GM18520 (cell line): ENCODE data around the gene OLFML2A.
"Not testable (repeated sequence)": the region's sequence is repeated elsewhere in the genome, so short reads cannot be mapped to it uniquely, and the experiment has no call there.

Source experiments
- ATAC-seq: cut with Tn5 transposase; IDR thresholded peaks from one replicate; pipeline ENCODE4 v1.9.1; 2021; ENCODE audit not compliant: unreplicated experiment

OLFML2A gene

DNA sequence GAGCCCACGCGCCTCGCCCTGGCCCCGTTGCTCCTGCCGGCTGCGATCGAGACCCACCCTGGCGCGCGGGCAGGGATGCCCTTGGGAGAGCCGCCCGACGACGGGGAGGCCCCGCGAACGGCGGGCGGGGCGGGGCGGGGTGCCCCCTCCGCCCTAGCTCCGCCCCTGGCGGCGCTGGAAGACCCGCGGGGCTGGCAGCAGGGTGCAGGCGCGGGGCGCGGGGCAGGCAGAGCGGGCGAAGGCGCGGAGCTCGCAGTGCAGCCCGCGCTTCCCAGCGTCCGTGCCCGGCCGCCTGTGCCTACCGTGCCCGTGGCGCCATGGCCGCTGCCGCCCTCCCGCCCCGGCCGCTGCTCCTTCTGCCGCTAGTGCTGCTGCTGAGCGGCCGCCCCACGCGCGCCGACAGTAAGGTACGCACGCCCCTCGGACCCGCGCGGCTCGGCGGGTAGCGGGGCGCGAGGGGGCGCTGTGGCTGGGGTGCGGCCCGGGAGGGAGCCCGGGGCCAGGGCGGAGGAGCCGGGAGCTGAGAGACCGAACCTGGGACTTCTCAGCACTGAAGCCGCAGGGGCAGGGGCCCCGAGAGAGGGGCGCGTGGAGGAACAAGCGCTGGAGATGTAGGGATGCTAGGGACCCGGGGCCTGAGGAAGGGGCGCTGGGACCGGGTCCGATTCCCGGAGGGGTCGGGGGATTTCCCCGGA is at the start of gene OLFML2A:
Gene OLFML2A (plus strand): TSS at position 180 of the 695 bp plus-strand sequence. CDS start 138 bp downstream, at position 318.
- no peak for ATAC-seq

GRCh38 chr9:124730772-124731171 is 46.2 kb upstream of the OLFML2A start:
- no peak for ATAC-seq

DNA sequence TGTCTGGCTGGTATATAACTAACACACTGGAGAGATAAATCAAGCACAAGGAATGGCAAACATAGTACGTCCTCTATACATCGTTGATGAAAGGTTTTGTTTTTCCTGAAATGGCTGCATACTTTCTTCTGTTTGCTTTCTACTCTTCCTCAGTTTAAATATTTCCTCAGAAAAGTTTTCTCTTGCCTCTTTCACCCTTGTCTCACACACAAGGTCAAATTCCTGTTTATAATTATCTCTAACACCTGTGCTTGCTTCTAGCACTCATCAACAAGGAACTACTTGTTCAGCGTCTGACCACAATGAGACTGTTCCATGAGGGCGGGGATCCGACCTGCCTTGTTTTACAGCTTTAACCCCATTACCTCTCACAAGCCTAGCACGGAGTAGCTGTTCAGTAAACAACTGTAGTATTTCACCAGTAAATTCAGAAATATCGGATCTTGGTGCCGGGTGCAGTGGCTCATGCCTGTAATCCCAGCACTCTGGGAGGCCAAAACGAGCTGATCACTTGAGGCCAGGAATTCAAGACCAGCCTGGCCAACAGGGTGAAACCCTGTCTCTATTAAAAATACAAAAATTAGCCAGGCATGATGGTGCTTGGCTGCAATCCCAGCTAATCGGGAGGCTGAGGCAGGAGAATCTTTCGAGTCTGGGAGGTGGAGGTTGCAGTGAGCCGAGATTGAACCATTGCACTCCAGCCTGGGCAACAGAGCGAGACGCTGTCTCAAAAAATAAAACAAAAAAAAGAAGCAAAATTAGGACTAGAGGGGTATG is 42.8 kb upstream of the OLFML2A start:
- no peak for ATAC-seq

- not testable (repeated sequence) for ATAC-seq
These were observed 42.2 kb upstream of the OLFML2A start for GRCh38 chr9:124734741-124735083.

DNA sequence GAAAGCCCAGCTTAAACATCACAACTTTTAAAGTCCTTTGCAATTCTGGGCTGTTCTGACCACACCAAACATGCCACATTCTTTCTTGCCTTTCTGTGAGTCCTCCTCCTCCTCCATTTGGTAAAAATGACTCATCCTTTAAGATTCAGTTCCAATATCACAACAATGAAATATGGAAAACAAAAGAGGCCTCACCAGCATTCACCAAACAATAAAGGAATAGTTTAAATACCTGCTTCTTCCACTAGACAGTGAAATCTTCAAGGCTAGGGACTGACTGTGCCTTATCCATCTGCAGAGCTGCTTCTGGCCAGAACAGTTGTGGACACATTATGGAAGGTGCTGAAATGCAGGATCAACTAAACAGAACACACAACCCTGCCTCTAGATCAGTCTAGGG is 41.8 kb upstream of the OLFML2A start:
- ATAC-seq: no peak

DNA sequence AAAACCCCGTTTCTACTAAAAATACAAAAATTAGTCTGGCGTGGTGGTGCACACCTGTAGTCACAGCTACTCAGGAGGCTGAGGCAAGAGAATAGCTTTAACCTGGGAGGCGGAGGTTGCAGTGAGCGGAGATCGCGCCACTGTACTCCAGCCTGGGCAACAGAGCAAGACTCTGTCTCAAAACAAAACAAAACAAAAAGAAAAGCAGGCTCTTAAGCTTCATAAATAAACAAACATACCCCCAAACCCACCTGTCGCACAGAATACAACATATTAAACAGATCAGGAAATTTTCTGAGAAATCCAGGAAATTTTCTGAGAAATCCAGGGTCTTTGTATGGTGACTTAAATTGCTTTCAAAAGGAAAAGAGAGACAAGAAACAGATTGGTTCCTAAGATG is 38.9 kb upstream of the OLFML2A start:
- not testable (repeated sequence) for ATAC-seq

GRCh38 chr9:124739360-124739759 is 37.6 kb upstream of the OLFML2A start:
- ATAC-seq: no peak

DNA sequence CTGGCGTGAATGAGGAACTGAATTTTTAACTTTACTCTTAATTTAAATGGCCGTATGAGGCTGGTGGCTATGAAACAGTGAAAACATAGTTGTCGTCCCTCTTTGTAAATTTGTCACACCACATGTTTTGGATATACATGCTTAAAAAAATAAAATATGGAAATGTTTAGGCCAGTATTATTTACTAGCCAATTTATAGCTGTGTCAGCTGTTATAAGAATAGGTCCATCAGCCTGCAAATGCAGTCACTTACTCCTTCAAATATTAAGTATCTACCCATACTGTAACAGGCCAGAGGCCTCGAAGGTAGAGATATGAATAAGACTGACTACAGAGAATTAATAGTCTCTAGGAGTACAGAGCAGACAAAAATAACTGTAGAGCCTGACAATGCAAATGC is 35.8 kb upstream of the OLFML2A start:
- no peak for ATAC-seq

DNA sequence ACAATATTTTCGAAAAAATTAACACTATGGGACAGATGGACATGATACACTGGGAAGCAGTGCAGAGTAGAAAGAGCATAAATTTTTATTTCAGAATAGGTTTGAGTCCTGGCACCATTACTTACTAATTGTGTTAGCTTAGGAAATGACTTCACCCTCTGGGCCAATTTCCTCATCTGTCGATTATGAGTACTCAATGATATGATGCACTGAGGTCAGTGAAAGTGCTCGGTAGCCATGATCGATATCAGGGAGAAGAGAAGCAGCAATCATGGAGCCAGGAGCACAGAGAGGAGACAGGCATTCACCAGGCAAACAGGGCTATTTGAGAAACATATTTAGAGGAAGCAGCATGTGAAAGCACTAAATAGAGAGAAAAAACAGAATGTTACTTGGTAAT is 35.3 kb upstream of the OLFML2A start:
- no peak for ATAC-seq

DNA sequence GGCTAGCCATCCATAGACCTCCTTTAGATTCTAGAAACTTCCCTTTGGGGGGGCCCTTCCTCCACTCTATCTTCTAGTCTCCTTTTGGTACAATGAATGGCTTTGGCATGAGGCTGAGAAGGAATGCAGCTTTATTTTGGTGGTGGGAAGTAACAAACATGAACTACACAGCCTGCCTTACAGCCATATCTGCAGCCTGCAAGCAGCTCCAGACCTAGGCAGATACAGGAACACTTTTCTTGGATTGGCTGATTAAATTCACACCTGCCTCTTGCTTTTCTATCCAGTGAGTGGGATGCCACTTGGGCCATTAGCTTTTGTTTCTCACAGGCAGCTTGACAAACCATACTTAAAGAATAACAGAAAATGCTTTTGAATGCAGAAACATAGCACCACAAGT is 34.0 kb upstream of the OLFML2A start:
- no peak for ATAC-seq

DNA sequence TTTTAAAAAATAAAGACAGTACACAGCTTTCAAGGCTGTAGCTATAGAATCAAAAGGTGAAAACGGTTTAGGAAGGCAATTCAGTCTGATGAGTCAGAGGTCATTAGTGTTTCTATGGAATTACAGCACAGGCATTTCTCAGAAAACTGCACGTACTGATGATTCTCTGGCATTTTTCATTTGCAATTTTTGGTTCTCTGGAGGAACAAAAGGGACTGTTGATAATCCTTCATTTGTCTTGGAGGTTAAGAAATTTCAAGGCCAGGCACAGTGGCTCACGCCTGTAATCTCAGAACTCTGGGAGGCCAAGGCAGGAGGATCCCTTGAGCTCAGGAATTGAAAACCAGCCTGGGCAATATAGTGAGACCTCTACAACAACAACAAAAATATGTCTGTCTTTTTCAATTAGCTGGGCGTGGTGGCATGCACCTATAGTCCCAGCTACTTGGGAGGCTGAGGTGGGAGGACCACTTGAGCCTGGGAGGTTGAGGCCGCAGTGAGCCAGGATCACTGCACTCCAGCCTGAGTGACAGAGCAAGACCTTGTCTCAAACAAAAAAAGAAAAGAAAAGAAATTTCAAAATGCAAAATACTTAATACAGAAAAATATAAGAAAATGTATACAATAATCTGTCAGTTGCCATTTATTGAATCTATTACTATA is 33.1 kb upstream of the OLFML2A start:
- ATAC-seq: no peak

- no peak for ATAC-seq
These were observed 29.9 kb upstream of the OLFML2A start for GRCh38 chr9:124747065-124747464.

DNA sequence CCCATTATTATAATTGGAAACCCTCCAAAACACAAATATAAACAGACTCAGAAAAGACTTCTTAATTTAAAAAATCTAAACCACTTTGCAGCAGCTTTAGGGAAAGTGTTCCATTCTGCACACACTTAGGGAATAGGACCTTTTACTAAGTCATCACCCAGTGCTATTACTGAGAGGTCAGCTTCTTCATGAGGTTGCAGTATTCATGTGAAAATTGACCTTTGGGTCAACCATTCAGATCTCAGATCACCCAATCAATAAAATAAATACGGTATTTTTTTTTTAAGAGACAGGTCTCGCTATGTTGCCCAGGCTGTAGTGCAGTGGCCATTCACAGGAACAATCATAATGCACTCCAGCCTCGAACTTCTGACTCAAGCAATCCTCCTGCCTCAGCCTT is 27.6 kb upstream of the OLFML2A start:
- no peak for ATAC-seq

- no peak for ATAC-seq
These were observed 27.2 kb upstream of the OLFML2A start for GRCh38 chr9:124749781-124750180.

- no peak for ATAC-seq
These were observed 24.0 kb upstream of the OLFML2A start for GRCh38 chr9:124752967-124753366.

DNA sequence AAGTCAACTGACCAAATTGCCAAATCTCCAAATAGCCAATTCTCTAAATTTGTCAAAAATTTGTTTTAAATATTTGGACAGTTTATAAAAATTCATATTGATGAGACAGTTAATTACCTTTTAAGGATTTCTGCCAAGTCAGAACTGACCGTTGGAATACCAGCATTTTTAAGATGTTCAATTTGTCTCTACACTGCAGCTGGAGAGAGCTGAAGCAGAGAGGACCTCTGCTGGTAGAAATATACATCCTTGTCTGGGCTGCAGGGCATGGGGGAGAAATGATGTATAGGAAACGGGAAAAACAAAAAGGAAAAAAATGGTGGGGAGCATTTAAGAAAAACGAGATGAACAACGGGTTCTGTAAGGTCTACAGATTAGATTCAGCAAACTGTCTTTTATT is 22.6 kb upstream of the OLFML2A start:
- no peak for ATAC-seq

- no peak for ATAC-seq
These were observed 21.9 kb upstream of the OLFML2A start for GRCh38 chr9:124755061-124755460.

DNA sequence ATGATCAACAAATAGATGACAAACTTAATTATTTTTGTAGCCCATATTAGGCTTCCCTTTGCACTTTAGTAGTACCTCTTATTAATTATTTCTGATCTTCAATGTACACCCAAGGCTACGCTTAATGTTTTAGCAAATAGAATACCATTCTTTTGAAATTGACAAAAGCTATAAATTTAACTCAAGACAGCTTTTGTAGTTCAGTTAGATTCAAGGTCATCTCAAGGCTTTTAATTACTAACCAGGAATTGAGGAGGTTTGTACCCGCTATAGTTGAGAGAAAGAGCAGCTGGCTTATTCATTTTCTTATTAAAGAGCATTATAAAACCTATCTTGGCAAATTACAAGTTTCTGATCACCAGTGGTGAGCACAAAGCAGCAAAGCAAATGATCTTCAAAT is 20.9 kb upstream of the OLFML2A start:
- ATAC-seq: no peak

GRCh38 chr9:124757616-124758015 is 19.3 kb upstream of the OLFML2A start:
- no peak for ATAC-seq

DNA sequence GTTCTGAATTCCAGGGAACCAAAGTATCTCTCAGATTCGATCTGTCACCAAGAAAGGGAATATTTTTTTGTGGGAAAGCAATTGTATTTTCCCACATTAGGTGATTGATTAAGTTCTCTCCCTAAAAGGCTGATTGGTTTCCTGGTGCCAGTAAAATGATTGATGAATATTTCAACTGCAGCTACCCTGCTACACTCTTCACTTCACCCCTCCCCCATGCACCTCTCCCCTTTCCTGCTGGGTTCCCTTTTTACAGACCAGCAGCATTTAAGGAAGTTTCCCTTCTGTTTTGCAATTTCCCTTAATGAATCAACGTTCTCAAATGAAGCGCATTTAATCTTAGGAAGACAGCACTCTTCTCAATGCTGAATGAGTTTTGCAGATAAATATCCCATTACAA is 18.9 kb upstream of the OLFML2A start:
- no peak for ATAC-seq

GRCh38 chr9:124758691-124759090 is 18.2 kb upstream of the OLFML2A start:
- no peak for ATAC-seq

DNA sequence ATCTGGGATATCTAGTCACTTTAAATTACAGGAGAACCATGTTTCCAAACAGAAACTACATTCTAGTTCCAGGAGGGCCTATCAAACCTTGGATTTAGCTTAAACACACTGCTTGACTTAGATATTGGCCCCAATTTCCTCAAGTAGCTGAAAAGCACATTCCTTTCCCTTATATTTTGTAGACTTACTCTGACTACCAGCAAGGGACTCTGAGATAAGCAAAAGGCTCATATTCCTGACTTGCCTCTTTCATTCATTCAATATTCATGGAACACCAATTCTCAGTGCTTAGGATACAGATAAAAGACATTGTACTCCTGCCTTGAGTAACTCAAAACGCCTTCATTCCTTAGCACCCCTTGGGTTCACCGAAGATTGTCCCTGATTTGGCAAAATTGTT is 17.6 kb upstream of the OLFML2A start:
- no peak for ATAC-seq
